Measurements from ENCODE around the gene ZNF525. TPM values are rescaled to one million over a fixed set of nuclear protein-coding genes. Genes with fewer than 3 reads are reported as not detected.
"Not testable (repeated sequence)": the region's sequence is repeated elsewhere in the genome, so short reads cannot be mapped to it uniquely, and the experiment has no call there.

ZNF525 gene
- total RNA-seq, 1 experiment from 2014 or later: 9.2 TPM

- Histone ChIP-seq H3K27ac (ENCODE audit: low read depth, low read length, poor library complexity, severe bottlenecking) (no peak overlapping the region), H3K4me1 (ENCODE audit: insufficient read depth, low read length, poor library complexity, severe bottlenecking) (no peaks in the 10 kb centered on the region), H3K9me3 (ENCODE audit: low read depth, low read length, poor library complexity, severe bottlenecking) (no peaks in the 10 kb centered on the region), H3K27me3 (replicated peaks; ENCODE audit: insufficient read depth, low read depth, low read length, poor library complexity) (no peaks in the 10 kb centered on the region), H3K36me3 (ENCODE audit: insufficient read depth, low read length, poor library complexity, severe bottlenecking) (peaks cover 14% of the 10 kb centered on the region), H3K4me3 (ENCODE audit: low read depth, low read length, poor library complexity, severe bottlenecking) (peak overlapping the region; percentile 91)
- no peak for DNase-seq (ENCODE audit: low spot score)
- CTCF ChIA-PET: no interaction called here
- intact Hi-C loops (cut with micrococcal nuclease; ENCODE audit: unreplicated experiment): loop anchor here (2.0 kb wide), 1 partner anchor 72 kb away; no protein-coding TSS in a partner anchor
- POLR2A ChIA-PET (ENCODE audit: low non-redundant PET): no interaction called here
- TF ChIP-seq CTCF (conservative IDR thresholded peaks at IDR 0.05; ENCODE audit: low read depth, low read length): no peak
- no peak for TF ChIP-seq EZH2 (IDR thresholded peaks at IDR 0.05; ENCODE audit: borderline replicate concordance, low read depth, low read length, poor library complexity, severe bottlenecking)
- BruUV-seq (replicated peaks): no TSS peak
Observed at GRCh38 chr19:53396525-53396868, 31.0 kb downstream of the ZNF525 start.

GRCh38 chr19:53397918-53398317 lies 32.4 kb downstream of the ZNF525 start:
- peaks cover 22% of the 10 kb centered on the region for H3K36me3 ChIP-seq (ENCODE audit: insufficient read depth, low read length, poor library complexity, severe bottlenecking)

DNA sequence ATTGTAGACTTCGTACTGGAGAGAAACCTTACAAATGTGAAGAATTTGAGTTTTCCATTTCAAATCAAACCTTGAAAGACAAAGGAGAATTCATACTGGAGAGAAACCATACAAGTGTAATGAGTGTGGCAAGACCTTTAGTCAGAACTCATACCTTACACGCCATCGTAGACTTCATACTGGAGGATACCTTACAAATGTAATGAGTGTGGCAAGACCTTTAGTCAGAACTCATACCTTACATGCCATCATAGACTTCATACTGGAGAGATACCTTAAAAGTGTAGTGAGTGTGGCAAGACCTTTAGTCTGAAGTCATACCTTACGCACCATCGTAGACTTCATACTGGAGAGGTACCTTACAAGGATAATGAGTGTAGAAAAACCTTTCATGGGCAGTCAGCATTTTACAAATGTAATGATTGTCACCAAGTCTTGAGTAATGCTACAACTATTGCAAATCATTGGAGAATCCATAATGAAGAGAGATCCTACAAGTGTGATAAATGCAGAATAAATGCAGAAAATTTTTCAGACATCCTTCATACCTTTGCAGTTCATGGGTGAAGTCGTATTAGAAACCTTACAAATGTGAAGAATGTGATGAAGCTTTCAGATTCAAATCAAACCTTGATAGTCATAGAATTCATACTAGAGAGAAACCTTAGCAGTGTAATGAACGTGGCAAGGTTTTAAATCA lies 44.1 kb downstream of the ZNF525 start:
- Histone ChIP-seq H3K4me1 (ENCODE audit: insufficient read depth, low read length, poor library complexity, severe bottlenecking) (no peaks in the 10 kb centered on the region), H3K27me3 (replicated peaks; ENCODE audit: insufficient read depth, low read depth, low read length, poor library complexity) (no peaks in the 10 kb centered on the region), H3K36me3 (ENCODE audit: insufficient read depth, low read length, poor library complexity, severe bottlenecking) (peaks cover 26% of the 10 kb centered on the region), H3K4me3 (ENCODE audit: low read depth, low read length, poor library complexity, severe bottlenecking) (no peak overlapping the region), H3K9me3 (ENCODE audit: low read depth, low read length, poor library complexity, severe bottlenecking) (peaks cover 49% of the 10 kb centered on the region), H3K27ac (ENCODE audit: low read depth, low read length, poor library complexity, severe bottlenecking) (no peak overlapping the region)
- TF ChIP-seq CTCF (conservative IDR thresholded peaks at IDR 0.05; ENCODE audit: low read depth, low read length): no peak
- no peak for TF ChIP-seq EZH2 (IDR thresholded peaks at IDR 0.05; ENCODE audit: borderline replicate concordance, low read depth, low read length, poor library complexity, severe bottlenecking)
- BruUV-seq (replicated peaks): no TSS peak
- no peak for DNase-seq (ENCODE audit: low spot score)
- intact Hi-C loops (cut with micrococcal nuclease; ENCODE audit: unreplicated experiment): no loop called here
- ChIA-PET POLR2A (ENCODE audit: low non-redundant PET) (no interaction called here), CTCF (no interaction called here)

More at GRCh38 chr19:53397918-53398317, 32.4 kb downstream of the ZNF525 start:
- DNase-seq (ENCODE audit: low spot score); H3K9me3 ChIP-seq (ENCODE audit: low read depth, low read length, poor library complexity, severe bottlenecking); H3K27me3 ChIP-seq (replicated peaks; ENCODE audit: insufficient read depth, low read depth, low read length, poor library complexity); POLR2A ChIA-PET (ENCODE audit: low non-redundant PET); BruUV-seq (replicated peaks); H3K4me3 ChIP-seq (ENCODE audit: low read depth, low read length, poor library complexity, severe bottlenecking); CTCF ChIA-PET; H3K27ac ChIP-seq (ENCODE audit: low read depth, low read length, poor library complexity, severe bottlenecking); H3K4me1 ChIP-seq (ENCODE audit: insufficient read depth, low read length, poor library complexity, severe bottlenecking): not testable (repeated sequence)
- intact Hi-C loops (cut with micrococcal nuclease; ENCODE audit: unreplicated experiment): loop anchor here (2.0 kb wide), 1 partner anchor 71 kb away; no protein-coding TSS in a partner anchor

- H3K4me3 ChIP-seq (ENCODE audit: low read depth, low read length, poor library complexity, severe bottlenecking); BruUV-seq (replicated peaks); H3K4me1 ChIP-seq (ENCODE audit: insufficient read depth, low read length, poor library complexity, severe bottlenecking); H3K36me3 ChIP-seq (ENCODE audit: insufficient read depth, low read length, poor library complexity, severe bottlenecking); CTCF ChIA-PET; POLR2A ChIA-PET (ENCODE audit: low non-redundant PET); H3K27me3 ChIP-seq (replicated peaks; ENCODE audit: insufficient read depth, low read depth, low read length, poor library complexity); intact Hi-C loops (cut with micrococcal nuclease; ENCODE audit: unreplicated experiment); DNase-seq (ENCODE audit: low spot score); H3K27ac ChIP-seq (ENCODE audit: low read depth, low read length, poor library complexity, severe bottlenecking); H3K9me3 ChIP-seq (ENCODE audit: low read depth, low read length, poor library complexity, severe bottlenecking): not testable (repeated sequence)
Observed at GRCh38 chr19:53420520-53421315, 55.2 kb downstream of the ZNF525 start.
